ENCODE data around the gene ZNF281. TPM values are rescaled to one million over a fixed set of nuclear protein-coding genes. Genes with fewer than 3 reads are reported as not detected.

Gene ZNF281
- total RNA-seq, 1 donor from 2014 or later: 34.9 TPM

DNA sequence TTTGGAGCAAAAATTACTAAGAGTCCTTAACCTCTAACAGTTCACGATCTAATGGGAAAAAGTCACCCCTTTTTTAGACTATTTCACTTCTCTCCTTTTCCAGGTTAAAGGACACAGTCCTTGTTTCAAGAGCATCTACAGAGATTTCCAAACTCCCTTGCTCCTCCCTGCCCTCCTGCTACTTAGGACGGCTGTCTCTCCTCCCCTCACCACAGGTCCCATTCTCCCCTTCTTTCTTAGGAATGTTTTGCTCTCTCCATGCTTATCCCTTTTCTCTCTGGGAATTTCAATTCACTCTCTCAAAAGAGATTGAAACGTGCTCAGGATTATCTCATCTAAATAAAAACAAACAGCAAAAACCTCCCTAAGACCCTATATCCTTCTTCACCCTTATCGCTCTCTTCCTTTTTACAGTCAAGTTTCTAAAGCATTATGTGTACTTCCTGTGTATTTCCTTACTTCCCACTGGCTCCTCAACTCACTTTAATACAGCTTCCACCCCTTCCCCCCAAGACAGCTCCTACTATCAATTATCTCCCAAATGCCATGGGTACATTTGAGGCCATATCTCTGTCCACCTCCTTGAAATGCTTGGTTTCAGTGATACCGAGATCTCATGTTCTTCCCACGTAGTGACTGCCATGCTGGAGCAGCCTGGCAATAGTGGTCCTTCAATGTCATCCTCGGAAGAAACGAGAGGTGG is 43.2 kb upstream of the ZNF281 start:
- no peak for DNase-seq (ENCODE audit: low spot score)
- Mint-ChIP-seq H3K27me3 (ENCODE audit: low read depth) (no peaks in the 10 kb centered on the region), H3K27ac (ENCODE audit: unreplicated experiment) (peak overlapping the region; percentile 9), H3K36me3 (ENCODE audit: low read depth) (peaks cover 1% of the 10 kb centered on the region), H3K9me3 (ENCODE audit: low read depth) (no peaks in the 10 kb centered on the region), H3K4me1 (ENCODE audit: low read depth) (no peaks in the 10 kb centered on the region), H3K4me3 (ENCODE audit: unreplicated experiment) (no peak overlapping the region)
- TF ChIP-seq, protein P1, sequence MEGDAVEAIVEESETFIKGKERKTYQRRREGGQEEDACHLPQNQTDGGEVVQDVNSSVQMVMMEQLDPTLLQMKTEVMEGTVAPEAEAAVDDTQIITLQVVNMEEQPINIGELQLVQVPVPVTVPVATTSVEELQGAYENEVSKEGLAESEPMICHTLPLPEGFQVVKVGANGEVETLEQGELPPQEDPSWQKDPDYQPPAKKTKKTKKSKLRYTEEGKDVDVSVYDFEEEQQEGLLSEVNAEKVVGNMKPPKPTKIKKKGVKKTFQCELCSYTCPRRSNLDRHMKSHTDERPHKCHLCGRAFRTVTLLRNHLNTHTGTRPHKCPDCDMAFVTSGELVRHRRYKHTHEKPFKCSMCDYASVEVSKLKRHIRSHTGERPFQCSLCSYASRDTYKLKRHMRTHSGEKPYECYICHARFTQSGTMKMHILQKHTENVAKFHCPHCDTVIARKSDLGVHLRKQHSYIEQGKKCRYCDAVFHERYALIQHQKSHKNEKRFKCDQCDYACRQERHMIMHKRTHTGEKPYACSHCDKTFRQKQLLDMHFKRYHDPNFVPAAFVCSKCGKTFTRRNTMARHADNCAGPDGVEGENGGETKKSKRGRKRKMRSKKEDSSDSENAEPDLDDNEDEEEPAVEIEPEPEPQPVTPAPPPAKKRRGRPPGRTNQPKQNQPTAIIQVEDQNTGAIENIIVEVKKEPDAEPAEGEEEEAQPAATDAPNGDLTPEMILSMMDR (IDR thresholded peaks at IDR 0.05): no peak

DNA sequence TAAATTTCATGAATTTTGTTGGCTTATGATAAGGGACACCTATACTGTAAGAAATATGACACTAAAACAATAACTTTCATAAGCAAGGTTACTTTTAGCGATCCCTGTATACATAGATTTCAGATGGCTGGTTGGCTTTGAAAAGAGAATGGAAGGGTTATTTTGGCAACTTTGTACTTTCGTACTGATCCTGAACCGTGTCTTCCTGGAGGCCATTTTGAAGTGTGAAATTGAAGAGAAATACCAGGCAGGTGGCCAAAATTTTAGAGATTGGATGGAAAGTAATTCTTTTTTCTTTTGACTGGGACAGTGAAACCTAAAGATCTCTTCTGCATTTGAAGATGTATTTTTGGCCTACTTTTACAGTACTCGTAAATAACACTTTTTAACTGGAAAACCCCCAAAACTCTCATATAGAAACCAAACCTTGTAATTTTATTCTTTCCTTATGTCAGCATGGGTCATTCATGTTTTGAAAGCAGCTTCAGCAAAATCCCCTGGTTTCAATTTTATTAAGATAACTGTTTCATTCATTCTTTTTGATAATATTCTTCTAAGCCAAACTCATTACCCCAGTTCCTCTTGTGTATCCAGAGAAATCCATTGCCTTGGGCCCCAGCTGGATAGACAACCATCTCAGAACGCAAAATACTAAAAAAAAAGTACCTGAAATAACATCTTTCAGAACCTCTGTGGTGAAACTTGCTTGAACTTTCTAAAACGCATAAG is 38.4 kb upstream of the ZNF281 start:
- Mint-ChIP-seq H3K9me3 (ENCODE audit: low read depth) (peaks cover 5% of the 10 kb centered on the region), H3K4me1 (ENCODE audit: low read depth) (no peaks in the 10 kb centered on the region), H3K27ac (ENCODE audit: unreplicated experiment) (no peak overlapping the region), H3K4me3 (ENCODE audit: unreplicated experiment) (no peak overlapping the region), H3K27me3 (ENCODE audit: low read depth) (no peaks in the 10 kb centered on the region), H3K36me3 (ENCODE audit: low read depth) (peaks cover 2% of the 10 kb centered on the region)
- TF ChIP-seq, protein P1 (IDR thresholded peaks at IDR 0.05): no peak
- no peak for DNase-seq (ENCODE audit: low spot score)

DNA sequence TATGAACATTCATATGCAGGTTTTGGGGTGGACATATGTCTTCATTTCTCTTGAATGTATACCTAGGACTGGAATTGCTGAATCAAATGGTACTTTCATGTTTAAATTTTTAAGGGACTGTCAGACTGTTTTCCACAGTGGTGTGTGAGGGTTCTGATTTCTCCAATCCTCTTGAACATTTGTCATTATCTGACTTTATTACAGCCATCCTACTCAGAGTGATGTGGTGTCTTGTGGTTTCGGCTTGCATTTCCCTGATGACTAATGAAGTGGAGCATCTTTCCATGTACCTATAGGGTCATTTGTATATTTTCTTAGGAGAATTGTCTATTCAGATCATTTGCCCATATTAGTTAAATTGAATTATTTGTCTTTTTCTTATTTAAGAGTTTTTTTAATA is 35.4 kb upstream of the ZNF281 start:
- H3K9me3 Mint-ChIP-seq (ENCODE audit: low read depth): peaks cover 5% of the 10 kb centered on the region
- H3K27me3 Mint-ChIP-seq (ENCODE audit: low read depth): no peaks in the 10 kb centered on the region
- no peaks in the 10 kb centered on the region for H3K4me1 Mint-ChIP-seq (ENCODE audit: low read depth)
- TF ChIP-seq, protein P1 (IDR thresholded peaks at IDR 0.05): no peak
- H3K4me3 Mint-ChIP-seq (ENCODE audit: unreplicated experiment): no peak overlapping the region
- peaks cover 2% of the 10 kb centered on the region for H3K36me3 Mint-ChIP-seq (ENCODE audit: low read depth)
- no peak overlapping the region for H3K27ac Mint-ChIP-seq (ENCODE audit: unreplicated experiment)
- no peak for DNase-seq (ENCODE audit: low spot score)

DNA sequence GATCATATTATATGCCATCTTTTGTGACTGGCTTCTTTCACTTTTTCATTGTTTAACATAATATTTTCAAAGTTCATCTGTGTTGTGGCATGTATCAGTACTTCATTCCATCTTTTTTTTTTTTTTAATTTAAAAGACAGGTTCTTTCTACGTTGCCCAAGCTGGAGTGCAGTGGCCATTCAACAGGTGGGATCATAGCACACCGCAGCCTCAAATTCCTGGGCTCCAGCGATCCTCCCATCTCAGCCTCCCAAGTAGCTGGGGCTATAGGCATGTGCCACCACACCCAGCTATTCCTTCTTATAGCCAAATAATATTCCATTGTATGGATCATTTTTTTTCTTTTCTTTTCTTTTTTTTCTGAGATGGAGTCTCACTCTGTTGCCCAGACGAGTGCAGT is 34.6 kb upstream of the ZNF281 start:
- Mint-ChIP-seq H3K27me3 (ENCODE audit: low read depth) (no peaks in the 10 kb centered on the region), H3K36me3 (ENCODE audit: low read depth) (peaks cover 2% of the 10 kb centered on the region)
- TF ChIP-seq, protein P1 (IDR thresholded peaks at IDR 0.05): no peak

DNA sequence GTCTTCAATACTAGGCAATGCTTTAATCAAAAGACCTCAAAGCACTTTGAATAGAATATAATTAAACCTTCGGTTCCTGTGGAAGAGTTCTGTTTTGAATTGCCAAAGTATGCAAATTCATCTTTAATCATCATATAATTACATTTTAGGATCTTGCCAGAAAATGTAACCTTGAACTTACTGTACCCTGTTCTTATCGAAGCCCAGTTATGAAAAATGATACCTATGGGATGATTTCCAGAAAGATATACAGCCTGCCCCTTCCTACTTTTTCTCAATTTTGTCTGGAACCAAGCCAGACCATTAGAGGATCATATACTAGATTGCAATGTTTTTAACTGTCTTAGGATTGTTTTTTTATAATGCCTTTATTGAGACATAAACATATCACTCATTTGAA is 34.0 kb upstream of the ZNF281 start:
- Mint-ChIP-seq H3K4me3 (ENCODE audit: unreplicated experiment) (no peak overlapping the region), H3K4me1 (ENCODE audit: low read depth) (peaks cover 5% of the 10 kb centered on the region), H3K27ac (ENCODE audit: unreplicated experiment) (no peak overlapping the region), H3K36me3 (ENCODE audit: low read depth) (peaks cover 2% of the 10 kb centered on the region), H3K9me3 (ENCODE audit: low read depth) (peaks cover 5% of the 10 kb centered on the region), H3K27me3 (ENCODE audit: low read depth) (no peaks in the 10 kb centered on the region)
- TF ChIP-seq, protein P1 (IDR thresholded peaks at IDR 0.05): no peak
- DNase-seq (ENCODE audit: low spot score): no peak

More for the DNA sequence above, 34.6 kb upstream of the ZNF281 start:
- no peak overlapping the region for H3K4me3 Mint-ChIP-seq (ENCODE audit: unreplicated experiment)
- H3K27ac Mint-ChIP-seq (ENCODE audit: unreplicated experiment): no peak overlapping the region
- peaks cover 5% of the 10 kb centered on the region for H3K9me3 Mint-ChIP-seq (ENCODE audit: low read depth)
- DNase-seq (ENCODE audit: low spot score): no peak
- H3K4me1 Mint-ChIP-seq (ENCODE audit: low read depth): no peaks in the 10 kb centered on the region
